Small intestine (tissue), 7 donors: ENCODE measurements around the gene TMEM74B. TPM values are rescaled to one million over a fixed set of nuclear protein-coding genes. Genes with fewer than 3 reads are reported as not detected.

Experiments
- DNase-seq, 2 donors: peaks; one replicate each; pipeline versions ENCODE4 v3.0.0 to v3.0.0-alpha.2; 2013
- FAIRE-seq: peaks from 2 replicates; lab custom pipeline; 2012; peaks lifted over from hg19 to GRCh38; lab: Jason Lieb, UNC
- H3K27ac ChIP-seq, 3 donors: one replicate each; pipeline ENCODE4 v1.5.1; 2013; ENCODE audit warnings: low read length in 2 of 3, mild to moderate bottlenecking in 2 of 3, control low read depth in 1 of 3, inconsistent platforms in 1 of 3, low read depth in 1 of 3, moderate library complexity in 1 of 3
- H3K27me3 ChIP-seq, 3 donors: one replicate each; pipeline ENCODE4 v1.6.1; 2013; ENCODE audit warnings: low read length in 3 of 3, inconsistent platforms in 1 of 3; ENCODE audit not compliant: control insufficient read depth in 3 of 3, insufficient read depth in 3 of 3
- H3K36me3 ChIP-seq, 3 donors: one replicate each; pipeline ENCODE4 v1.6.1; 2013; ENCODE audit warnings: low read length in 3 of 3, inconsistent platforms in 1 of 3, low read depth in 1 of 3, mild to moderate bottlenecking in 1 of 3, moderate library complexity in 1 of 3; ENCODE audit not compliant: control insufficient read depth in 3 of 3, insufficient read depth in 2 of 3
- H3K4me1 ChIP-seq, 3 donors: one replicate each; pipeline ENCODE4 v1.6.1; 2013; ENCODE audit warnings: low read length in 2 of 3, inconsistent platforms in 1 of 3, low read depth in 1 of 3, mild to moderate bottlenecking in 1 of 3, moderate library complexity in 1 of 3; ENCODE audit not compliant: control insufficient read depth in 3 of 3, insufficient read depth in 2 of 3
- H3K4me3 ChIP-seq, 3 donors: one replicate each; pipeline ENCODE4 v1.5.1; 2013; ENCODE audit warnings: low read length in 3 of 3, control low read depth in 1 of 3, inconsistent platforms in 1 of 3, low read depth in 1 of 3, mild to moderate bottlenecking in 1 of 3, moderate library complexity in 1 of 3
- H3K9me3 ChIP-seq, 2 donors: one replicate each; pipeline ENCODE4 v1.6.1; 2013; ENCODE audit warnings: low read depth in 1 of 2, low read length in 1 of 2; ENCODE audit not compliant: control insufficient read depth in 2 of 2, insufficient read depth in 1 of 2
- WGBS, 3 donors: extraction: QIAGEN DNeasy Blood & Tissue Kit; methylation state at CpG; one replicate each; pipeline ENCODE4 v1.1.7; 2013; 5-methylcytosine and 5-hydroxymethylcytosine counted together
- polyA plus RNA-seq, 4 donors: library from polyadenylated mRNA; stranded (reverse) in 3 of 4; unstranded in 1 of 4; fragments of 200-250 nt in 3 of 4; fragments of 120-200 nt in 1 of 4; gene quantifications; one replicate each; pipeline versions ENCODE4 v1.2.1 to v1.2.3, GENCODE V29; 2013
- donor health status: healthy with polysubstance abuse.
- donor health status: control.
- donor health status: control.
- donor health status: Bipolar disorder and iron deficiency.
- donor health status: healthy.

TMEM74B gene
- polyA plus RNA-seq, 4 donors: 10.5 to 68.7 (median 36.1) TPM

DNA sequence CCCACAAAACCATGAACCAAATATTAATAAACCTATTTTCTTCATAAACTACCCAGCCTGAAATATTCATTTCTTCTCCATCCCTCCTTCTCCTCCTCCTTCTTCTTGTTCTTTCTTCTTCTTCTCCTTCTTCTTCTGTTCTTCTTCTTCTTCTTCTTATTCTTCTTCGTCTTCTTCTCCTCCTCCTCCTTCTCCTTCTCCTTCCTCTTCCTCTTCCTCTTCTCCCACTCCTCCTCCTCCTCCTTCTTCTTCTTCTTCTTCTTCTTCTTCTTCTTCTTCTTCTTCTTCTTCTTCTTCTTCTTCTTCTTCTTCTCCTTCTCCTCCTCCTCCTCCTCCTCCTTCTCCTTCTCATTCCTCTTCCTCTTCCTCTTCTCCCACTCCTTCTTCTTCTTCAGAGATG, 5.0 kb upstream of the TMEM74B start:
- no peaks in the 10 kb centered on the region for H3K27me3 ChIP-seq
- DNase-seq: no peak
- FAIRE-seq: no peak
- H3K9me3 ChIP-seq: peaks cover 0 to 3% of the 10 kb centered on the region in 2 donors
- 50 to 83% (median 56%) methylated on average over 1 of the region's 1 CpG for WGBS, 3 donors
- peaks cover 0 to 2% (median 0%) of the 10 kb centered on the region in 3 donors for H3K36me3 ChIP-seq
- H3K27ac ChIP-seq: no peak overlapping the region
- peaks cover 3 to 27% (median 3%) of the 10 kb centered on the region in 3 donors for H3K4me1 ChIP-seq
- no peak overlapping the region for H3K4me3 ChIP-seq

DNA sequence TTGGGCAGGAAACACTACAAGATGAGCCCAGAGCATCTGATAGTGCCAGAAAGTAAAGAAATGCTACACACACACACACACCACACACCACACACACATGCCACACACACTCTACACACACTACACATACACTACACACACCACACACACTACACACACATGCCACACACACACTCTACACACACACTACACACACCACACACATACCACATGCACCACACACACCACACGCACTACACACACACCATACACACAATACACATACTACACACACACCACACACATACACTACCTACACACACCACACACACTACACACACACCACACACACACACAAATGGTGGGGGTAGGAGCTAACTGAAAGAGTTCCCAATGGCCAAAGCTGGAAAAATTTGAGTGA, 3.6 kb upstream of the TMEM74B start:
- DNase-seq (no peak), FAIRE-seq (no peak)
- Histone ChIP-seq H3K4me3 (no peak overlapping the region), H3K4me1 (peaks cover 3 to 27% (median 3%) of the 10 kb centered on the region in 3 donors), H3K36me3 (peaks cover 0 to 2% (median 0%) of the 10 kb centered on the region in 3 donors), H3K27me3 (peaks cover 0 to 8% (median 0%) of the 10 kb centered on the region in 3 donors), H3K9me3 (peaks cover 0 to 3% of the 10 kb centered on the region in 2 donors), H3K27ac (peak overlapping the region in 2 of 3 donors; percentile 43 to 68)
- 96 to 100% (median 100%) methylated on average over 1 of the region's 1 CpG for WGBS, 3 donors

DNA sequence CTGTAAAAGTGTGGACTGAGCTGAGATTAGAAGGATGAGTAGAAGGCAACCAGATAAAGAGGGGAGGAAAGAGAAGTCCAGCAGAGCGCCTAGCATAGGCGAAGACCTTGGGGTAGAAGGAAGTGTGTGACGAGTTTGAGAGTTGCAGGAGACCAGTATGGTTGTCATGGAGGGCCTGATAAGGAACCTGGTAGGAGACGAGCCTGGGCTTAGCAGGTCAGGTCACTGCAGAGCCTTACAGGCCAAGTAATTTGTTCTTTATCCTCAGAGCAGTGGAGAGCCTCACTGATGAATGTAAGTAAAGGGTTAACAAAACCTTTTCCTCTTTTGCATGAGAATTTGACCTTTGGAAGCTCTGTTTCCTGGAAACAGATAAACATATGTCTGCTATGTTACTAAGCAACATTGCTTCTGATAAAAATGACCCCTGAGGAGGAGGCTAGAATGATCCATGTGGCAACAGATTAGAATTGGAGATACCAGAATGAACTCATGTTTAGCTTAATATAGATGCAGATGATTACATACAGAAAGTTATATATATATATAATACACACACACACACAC, 2.9 kb upstream of the TMEM74B start:
- H3K4me1 ChIP-seq: peaks cover 3 to 27% (median 3%) of the 10 kb centered on the region in 3 donors

DNA sequence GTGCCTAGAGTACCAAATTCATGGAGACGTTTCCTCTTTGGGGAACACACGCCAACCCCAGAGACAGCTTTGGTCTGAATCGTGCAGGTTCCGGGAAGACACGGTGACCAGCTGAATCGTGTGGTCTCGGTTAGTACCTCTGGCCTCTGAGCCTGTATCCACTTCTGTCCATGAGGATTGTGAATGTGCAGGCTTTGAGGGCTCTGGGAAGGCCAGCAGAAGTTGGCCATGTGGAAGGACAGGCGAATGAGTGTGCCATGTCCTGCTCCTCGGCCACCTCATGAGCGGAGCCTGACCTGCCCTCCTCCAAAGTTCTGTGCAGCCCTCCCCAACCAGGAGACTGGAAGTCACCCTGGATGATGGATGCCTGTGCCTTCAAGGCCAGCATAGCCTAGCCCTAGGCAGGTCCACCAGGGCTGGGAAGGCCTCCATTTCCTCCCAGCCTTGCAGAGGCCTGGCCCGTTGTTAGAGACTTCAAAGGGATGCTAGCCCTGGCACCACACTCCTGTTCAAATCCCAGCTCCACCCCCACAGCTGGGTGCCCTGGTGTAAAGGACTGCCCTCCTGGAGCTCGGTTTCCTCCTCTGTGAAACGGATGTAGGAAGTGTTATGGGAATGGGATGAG, 1.7 kb upstream of the TMEM74B start:
- WGBS, 3 donors: 60 to 77% (median 68%) methylated on average over 13 of the region's 13 CpGs
- H3K27ac ChIP-seq: peak overlapping the region in 2 of 3 donors; percentile 12 to 68

More for the DNA sequence above, 2.9 kb upstream of the TMEM74B start:
- 21 to 43% (median 37%) methylated on average over 4 of the region's 4 CpGs for WGBS, 3 donors
- peaks cover 0 to 2% (median 0%) of the 10 kb centered on the region in 3 donors for H3K36me3 ChIP-seq
- DNase-seq (peak; percentile 89 to 90), FAIRE-seq (no peak)
- no peak overlapping the region for H3K4me3 ChIP-seq
- peaks cover 0 to 3% of the 10 kb centered on the region in 2 donors for H3K9me3 ChIP-seq
- peak overlapping the region in 2 of 3 donors; percentile 55 to 68 for H3K27ac ChIP-seq
- H3K27me3 ChIP-seq: peaks cover 0 to 8% (median 0%) of the 10 kb centered on the region in 3 donors

DNA sequence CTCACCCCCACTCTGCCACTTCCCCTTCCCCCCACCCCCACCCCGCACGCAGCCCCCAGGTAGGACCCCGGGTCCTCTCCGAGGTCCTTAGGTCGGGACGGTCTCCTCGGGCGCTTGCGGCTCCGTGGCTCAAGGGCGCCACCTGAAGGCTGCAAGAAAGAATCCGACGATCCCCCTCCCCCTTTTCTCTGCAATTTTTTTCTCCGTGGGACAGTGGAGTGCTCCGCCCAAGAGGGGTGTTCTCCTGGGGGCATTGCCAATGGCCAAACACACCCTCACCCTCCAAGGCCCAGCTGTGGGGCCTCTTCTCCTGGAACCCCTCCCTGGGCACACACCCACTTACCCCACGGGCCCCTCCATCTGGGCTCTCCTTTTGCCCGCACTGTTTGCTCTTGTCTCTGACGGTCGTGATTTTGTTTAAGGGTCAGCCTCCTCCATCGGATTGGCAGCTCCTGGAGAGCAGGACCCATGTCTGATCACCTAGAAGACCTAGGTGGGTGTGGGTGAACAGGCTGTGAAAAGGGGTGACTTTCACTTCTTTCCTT, 1.1 kb upstream of the TMEM74B start:
- H3K9me3 ChIP-seq: peaks cover 0 to 3% of the 10 kb centered on the region in 2 donors
- DNase-seq (peak; percentile 68 to 84), FAIRE-seq (no peak)
- H3K4me1 ChIP-seq: peaks cover 3 to 27% (median 3%) of the 10 kb centered on the region in 3 donors
- 6 to 9% (median 7%) methylated on average over 14 to 20 of the region's 20 CpGs for WGBS, 3 donors
- H3K27ac ChIP-seq: peak overlapping the region in 1 of 3 donors; percentile 68
- peak overlapping the region in 2 of 3 donors; percentile 54 to 62 for H3K4me3 ChIP-seq
- peaks cover 0 to 8% (median 0%) of the 10 kb centered on the region in 3 donors for H3K27me3 ChIP-seq
- peaks cover 0 to 9% (median 0%) of the 10 kb centered on the region in 3 donors for H3K36me3 ChIP-seq

More for the DNA sequence above, 1.7 kb upstream of the TMEM74B start:
- Histone ChIP-seq H3K36me3 (peaks cover 0 to 3% (median 0%) of the 10 kb centered on the region in 3 donors), H3K9me3 (peaks cover 0 to 3% of the 10 kb centered on the region in 2 donors), H3K4me3 (no peak overlapping the region), H3K27me3 (peaks cover 0 to 8% (median 0%) of the 10 kb centered on the region in 3 donors), H3K4me1 (peaks cover 3 to 27% (median 3%) of the 10 kb centered on the region in 3 donors)
- DNase-seq (peak; percentile 26 to 47), FAIRE-seq (no peak)

DNA sequence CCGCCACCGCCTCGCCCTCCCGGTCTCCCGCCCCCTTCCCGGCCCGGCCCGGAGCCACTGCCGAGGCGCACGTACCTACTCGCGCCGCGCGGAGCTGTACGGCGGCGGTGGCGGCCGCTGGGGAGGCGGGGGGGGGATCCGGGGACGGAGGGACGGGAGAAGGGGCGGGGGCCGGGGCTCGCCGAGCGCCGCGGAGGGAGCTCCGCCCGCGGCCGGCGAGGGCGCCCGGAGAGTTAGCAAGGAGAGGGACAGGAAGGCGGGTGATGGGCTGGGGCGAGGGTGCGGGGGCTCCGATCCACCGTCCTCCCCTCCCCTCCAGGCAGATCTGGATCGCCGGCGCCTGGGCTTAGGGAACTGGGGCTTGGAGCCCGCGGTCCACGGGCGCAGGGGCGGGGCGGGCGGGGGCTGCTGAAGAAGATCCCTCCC, 548 bp upstream of the TMEM74B start:
- Histone ChIP-seq H3K27ac (no peak overlapping the region), H3K4me3 (peak overlapping the region in 2 of 3 donors; percentile 54 to 62), H3K27me3 (peaks cover 0 to 8% (median 0%) of the 10 kb centered on the region in 3 donors), H3K36me3 (peaks cover 0 to 15% (median 0%) of the 10 kb centered on the region in 3 donors), H3K9me3 (peaks cover 0 to 3% of the 10 kb centered on the region in 2 donors), H3K4me1 (peaks cover 3 to 27% (median 3%) of the 10 kb centered on the region in 3 donors)
- WGBS, 3 donors: 0 to 1% (median 0%) methylated on average over 6 to 54 of the region's 54 CpGs
- FAIRE-seq (no peak), DNase-seq (peak in 1 of 2 donors; percentile 10)

DNA sequence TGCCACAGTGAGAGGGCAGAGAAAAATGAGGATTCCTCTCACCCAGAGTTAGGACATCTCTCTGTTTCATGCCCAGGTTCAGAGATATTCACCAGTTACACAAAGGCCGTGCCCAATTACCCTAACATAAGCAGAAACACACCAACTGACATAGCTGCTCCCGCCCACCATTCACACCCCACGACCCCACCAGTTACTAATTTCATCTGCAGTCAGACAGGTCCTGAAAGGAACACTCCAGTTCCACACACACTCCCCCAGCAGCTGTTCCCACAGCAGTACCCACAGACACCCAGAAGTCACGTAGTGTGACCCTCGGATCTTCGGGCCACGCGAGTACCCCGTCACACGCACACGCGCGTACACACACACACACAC, 532 bp downstream of the TMEM74B start:
- peaks cover 0 to 8% (median 0%) of the 10 kb centered on the region in 3 donors for H3K27me3 ChIP-seq
- 9 to 26% (median 25%) methylated on average over 11 to 13 of the region's 13 CpGs for WGBS, 3 donors
- H3K4me1 ChIP-seq: peaks cover 3 to 27% (median 3%) of the 10 kb centered on the region in 3 donors
- FAIRE-seq (no peak), DNase-seq (no peak)
- H3K27ac ChIP-seq: no peak overlapping the region
- peaks cover 0 to 3% of the 10 kb centered on the region in 2 donors for H3K9me3 ChIP-seq
- peak overlapping the region in 2 of 3 donors; percentile 53 to 62 for H3K4me3 ChIP-seq
- peaks cover 0 to 20% (median 0%) of the 10 kb centered on the region in 3 donors for H3K36me3 ChIP-seq

DNA sequence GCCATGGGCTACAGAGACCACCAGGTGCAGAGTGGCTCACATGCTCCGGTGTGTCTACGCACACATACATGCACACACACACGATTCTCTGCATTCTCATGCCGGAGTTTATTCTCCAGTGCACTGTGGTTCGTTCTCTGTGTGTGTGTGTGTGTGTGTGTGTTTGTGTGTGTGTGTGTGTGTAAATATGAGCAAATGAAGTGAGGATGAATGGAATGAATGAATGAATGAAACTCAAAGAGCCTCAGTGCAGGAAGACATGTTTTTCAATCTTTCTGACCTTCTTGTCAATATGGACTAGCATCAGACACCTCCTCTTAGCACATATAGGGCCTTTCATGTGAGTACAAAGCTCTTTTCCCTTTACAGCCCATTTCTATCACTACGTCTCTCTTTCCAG, 1.6 kb downstream of the TMEM74B start:
- Histone ChIP-seq H3K36me3 (peaks cover 0 to 20% (median 0%) of the 10 kb centered on the region in 3 donors), H3K9me3 (no peaks in the 10 kb centered on the region), H3K27ac (no peak overlapping the region), H3K4me1 (peaks cover 3 to 23% (median 3%) of the 10 kb centered on the region in 3 donors), H3K4me3 (no peak overlapping the region), H3K27me3 (peaks cover 0 to 8% (median 0%) of the 10 kb centered on the region in 3 donors)
- DNase-seq (no peak), FAIRE-seq (no peak)
- WGBS, 3 donors: 74 to 80% (median 78%) methylated on average over 6 of the region's 6 CpGs
